GM18499 (cell line): ENCODE results near the gene OGG1.

ENCODE experiments used
- ATAC-seq: cut with Tn5 transposase; IDR thresholded peaks from one replicate; pipeline ENCODE4 v1.9.1; 2021; ENCODE audit warnings: moderate number of reproducible peaks; ENCODE audit not compliant: insufficient read depth, unreplicated experiment

OGG1 gene

GRCh38 chr3:9781978-9782603 lies 32.3 kb downstream of the OGG1 start:
- no peak for ATAC-seq

GRCh38 chr3:9782770-9783169 lies 33.0 kb downstream of the OGG1 start:
- ATAC-seq = no peak

GRCh38 chr3:9783954-9784353 lies 34.2 kb downstream of the OGG1 start:
- no peak for ATAC-seq

DNA sequence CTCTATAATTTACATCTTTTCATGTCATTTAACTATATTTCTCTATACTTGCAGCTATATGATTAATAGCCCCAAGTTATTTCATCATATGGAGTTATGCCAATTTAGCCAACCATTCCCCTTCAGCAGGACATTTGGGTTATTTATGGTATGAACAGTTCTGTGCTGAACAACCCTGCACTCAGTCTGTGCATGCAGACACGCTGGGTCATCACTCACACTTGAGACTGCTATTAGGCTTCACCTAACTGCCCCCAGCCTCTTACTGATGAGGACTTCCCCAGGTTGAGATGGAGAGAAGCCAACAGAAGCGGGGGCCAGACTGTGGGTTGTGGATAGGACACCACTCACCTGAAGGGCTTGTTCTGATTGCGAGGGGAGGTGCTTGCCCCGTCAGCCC lies 35.2 kb downstream of the OGG1 start:
- no peak for ATAC-seq

DNA sequence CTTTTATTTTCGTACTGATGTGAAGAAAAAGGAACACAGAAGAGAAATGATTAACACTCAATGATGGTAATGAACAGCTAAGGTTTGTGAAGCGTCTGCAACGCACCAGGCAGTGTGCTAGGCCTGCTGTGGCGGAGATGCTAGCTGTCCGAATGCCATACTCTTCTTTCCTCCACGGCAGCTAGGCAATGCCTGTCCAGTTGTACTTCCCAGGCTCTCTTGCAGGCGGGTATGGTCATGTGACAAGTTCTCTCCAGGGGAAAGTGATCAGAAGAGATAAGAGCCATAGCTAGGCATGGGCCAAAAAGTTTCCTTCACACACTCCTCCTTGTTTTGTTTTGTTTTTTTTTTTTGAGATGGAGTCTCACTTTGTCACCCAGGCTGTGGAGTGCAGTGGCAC lies 35.9 kb downstream of the OGG1 start:
- ATAC-seq = no peak

DNA sequence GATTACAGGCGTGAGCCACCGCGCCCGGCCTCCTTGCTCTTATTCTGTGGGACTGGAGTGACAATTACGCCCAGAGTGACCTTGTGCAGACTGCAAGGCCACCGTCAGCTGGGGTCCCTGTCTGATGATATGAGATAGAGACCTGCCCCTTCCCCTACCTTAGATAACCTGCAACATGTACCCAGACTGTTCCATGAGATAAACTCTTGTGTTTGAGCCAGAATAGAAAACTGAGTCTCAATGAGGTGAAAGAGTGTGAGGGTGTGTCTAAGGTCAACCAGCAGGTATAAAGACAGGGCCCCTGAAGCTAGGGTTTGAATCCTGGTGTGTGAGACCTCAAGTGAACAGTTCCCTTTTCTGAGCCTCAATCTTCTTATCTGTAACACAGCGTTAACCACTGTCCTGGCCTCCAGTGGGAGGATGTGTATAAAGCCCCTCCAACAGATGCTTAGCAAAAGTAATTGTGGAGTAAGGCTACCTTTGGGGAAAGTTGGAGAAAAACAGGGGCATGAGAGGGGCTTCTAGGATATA lies 36.5 kb downstream of the OGG1 start:
- no peak for ATAC-seq

DNA sequence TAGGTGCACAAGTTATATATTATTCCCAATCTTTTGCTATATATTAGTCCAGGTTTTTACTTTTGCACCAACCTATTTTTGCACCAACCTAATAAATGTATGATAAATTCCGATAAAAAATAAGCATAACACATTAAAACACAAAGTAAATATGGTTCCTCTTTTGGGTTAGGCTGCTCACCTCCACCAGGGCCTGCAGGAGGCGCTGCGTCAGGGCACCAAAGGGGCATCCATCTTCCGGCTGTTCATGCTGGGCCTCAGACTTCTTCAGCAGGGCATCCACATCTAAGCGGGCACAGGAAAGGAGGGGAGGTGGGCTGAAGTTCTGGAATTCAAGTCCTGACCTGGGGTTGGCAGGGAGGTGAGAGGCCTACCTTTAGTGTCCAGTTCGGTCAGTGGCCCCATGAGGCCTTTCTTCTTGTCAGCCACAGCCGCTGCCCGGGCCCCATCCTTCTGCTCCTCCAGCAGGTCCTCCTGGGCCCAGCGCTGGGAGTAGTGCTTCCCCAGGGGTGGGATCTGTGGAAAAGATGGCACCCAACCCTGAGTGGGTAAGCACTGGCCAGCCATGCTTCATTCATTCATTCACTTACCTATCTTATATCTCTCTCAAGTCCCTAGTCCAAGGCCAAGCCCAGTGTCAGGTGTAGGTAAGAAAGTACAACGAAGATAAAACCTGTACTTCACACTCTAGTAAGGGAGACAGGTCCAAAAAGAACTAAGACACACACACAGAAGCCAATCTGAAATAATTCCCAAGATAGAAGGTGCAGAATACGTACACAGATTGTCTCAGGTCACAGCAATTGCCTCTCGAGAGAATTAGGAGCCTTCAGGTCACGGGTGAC lies 37.3 kb downstream of the OGG1 start:
- ATAC-seq = no peak

GRCh38 chr3:9787714-9788113 lies 38.0 kb downstream of the OGG1 start:
- ATAC-seq = no peak

DNA sequence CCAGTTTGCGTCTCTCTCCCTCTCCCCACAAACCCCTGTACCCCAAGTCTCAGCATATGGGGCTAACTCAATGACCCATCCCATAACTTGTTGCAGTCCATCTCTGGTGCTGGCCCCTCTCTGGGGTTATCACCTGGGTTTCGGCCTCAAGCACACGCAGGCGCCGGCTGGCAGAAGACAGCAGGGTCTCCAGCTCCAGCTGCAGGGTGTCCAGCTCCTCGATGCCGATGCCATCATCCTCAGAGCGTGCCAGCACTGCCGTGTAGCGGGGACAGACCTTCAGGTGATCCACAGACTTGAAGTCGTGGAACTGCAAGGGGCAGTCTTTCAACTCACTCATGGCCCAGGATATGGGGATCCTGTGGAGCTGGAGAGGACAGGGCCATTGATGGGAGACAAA lies 41.4 kb downstream of the OGG1 start:
- no peak for ATAC-seq

- no peak for ATAC-seq
These were observed 42.1 kb downstream of the OGG1 start for GRCh38 chr3:9791790-9792404.

DNA sequence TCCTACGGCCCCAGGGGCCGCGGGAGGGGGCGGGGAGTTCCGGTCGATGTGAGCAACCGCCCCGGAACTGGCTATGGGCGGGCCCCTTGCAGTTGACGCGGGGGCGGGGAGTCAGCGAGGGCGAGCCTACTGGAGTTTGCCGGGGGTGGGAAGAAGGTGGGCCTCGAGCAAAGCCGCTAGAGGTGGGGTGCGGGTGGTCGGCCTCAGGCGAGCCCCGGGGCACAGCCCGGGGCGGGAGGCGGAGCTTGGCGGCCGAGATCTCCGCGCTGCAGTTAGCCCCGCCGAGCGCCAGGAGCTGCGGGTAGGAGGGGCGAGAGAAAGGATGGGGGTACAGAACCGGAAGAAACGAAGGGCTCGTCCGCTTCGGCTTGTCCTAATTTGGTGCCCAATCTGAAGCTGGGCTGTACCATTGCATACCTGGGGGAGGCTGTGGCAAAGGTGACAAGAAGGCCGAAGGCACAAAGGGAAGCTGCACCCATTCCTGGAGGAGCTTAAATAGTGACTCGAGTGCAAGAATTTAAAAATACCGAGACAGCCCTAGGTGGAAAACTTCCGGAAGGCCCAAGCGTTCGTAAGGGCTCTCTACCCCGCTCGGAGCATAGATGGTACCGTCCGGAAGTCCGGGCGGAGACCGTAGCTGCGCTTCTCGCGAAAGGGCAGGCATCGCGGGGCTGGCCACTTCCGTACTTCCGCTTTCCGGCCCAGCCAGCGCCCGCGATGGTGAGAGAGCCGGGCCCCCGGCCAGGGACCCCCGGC lies 42.8 kb downstream of the OGG1 start, which contains the start of the genes ARPC4 and TADA3:
Gene ARPC4, plus strand, starts transcription at position 678 of the 756 bp plus-strand sequence. Its CDS starts 40 bp downstream, at position 718.
Gene TADA3, minus strand, starts transcription at position 69 of the 756 bp plus-strand sequence. CDS start 1,007 bp downstream, outside the sequence.
- ATAC-seq = peak; percentile 61

DNA sequence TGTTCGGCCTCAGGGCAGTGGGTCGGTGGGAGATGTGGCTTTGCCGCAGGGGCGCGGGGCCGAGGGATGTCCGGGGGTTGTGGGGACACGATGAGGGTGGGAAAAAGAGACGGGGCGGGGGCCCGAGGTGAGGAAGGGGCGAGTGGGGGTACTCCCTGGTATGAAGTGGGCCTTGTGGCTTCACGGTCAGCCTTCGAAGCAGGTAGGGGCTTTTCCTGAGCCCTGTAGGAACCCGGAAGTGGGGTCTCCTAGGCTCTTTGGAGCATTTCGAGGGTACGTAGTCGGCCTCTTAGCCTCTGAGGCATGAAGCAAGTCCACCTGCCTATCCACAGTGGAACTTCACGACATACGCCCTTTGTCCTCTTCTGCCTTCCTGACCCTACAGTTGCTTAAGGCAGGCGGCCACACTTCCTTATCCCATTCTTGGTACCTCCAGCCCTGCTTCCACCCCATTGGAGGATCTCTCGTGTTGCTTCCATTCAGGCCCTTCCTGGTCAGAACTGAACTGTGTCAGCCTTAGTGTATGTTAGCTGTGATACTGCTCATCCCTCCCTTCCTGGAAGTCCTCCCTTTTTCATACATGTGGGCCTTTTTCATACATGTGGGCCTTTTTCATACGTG lies 43.5 kb downstream of the OGG1 start:
- ATAC-seq = no peak

- ATAC-seq = no peak
These were observed 44.6 kb downstream of the OGG1 start for GRCh38 chr3:9794400-9794799.

- ATAC-seq = no peak
These were observed 45.5 kb downstream of the OGG1 start for GRCh38 chr3:9795207-9795606.

GRCh38 chr3:9797196-9797945 lies 47.6 kb downstream of the OGG1 start:
- ATAC-seq = no peak

GRCh38 chr3:9800529-9800928 lies 50.8 kb downstream of the OGG1 start:
- no peak for ATAC-seq

- no peak for ATAC-seq
These were observed 53.7 kb downstream of the OGG1 start for GRCh38 chr3:9803494-9803893.

GRCh38 chr3:9804996-9805395 lies 55.2 kb downstream of the OGG1 start:
- no peak for ATAC-seq

GRCh38 chr3:9806137-9806536 lies 56.4 kb downstream of the OGG1 start:
- ATAC-seq = no peak
